Measurements from ENCODE around the gene C1orf198. TPM values are rescaled to one million over a fixed set of nuclear protein-coding genes. Genes with fewer than 3 reads are reported as not detected.

Gene C1orf198
- polyA plus RNA-seq, 2 donors = 7.8 to 10.0 TPM

DNA sequence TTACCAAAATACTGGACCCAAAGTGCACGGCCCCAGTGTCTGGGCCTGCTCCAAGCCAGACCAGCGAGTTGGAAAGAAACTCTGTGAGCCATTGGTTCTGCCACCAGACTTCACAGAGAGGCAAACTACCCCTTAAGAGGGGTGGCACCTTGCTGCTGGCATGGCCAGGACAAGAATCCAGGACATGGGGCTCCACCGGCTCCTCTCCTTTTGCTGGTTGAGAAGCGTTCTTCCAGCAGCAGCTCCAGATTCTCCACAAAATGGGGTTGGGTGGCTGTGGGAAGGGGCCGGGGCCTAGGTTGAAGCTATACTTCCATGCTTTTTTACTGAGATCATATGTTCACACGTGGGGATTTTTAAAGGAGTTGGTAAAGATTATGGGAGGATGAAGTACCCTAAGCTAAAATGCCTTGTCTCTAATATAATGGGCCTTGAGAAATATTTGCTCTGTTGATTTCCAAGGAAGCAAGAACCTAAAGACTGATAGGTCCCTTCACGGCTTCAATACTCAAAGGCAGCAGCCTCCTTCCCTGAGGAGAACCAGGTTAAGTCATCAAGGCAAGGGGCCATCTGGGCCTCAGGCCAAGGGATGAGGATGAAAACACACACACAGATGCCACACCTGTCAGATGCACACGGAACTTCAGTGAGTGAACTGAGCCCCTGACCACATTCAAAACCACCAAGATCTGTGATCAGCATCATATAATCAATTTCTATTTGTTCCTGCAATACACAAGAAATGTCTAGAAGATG is 3.1 kb downstream of the C1orf198 start:
- H3K27ac ChIP-seq (ENCODE audit: low read depth in 2 of 2, low read length in 1 of 2) = peak overlapping the region in 1 of 2 donors; percentile 0
- H3K4me3 ChIP-seq (ENCODE audit: low read depth in 1 of 2, low read length in 2 of 2) = no peak overlapping the region
- 82 to 83% methylated on average over 8 of the region's 8 CpGs for WGBS, 2 donors
- H3K9me3 ChIP-seq (ENCODE audit: control insufficient read depth in 2 of 2, insufficient read depth in 1 of 2, low read depth in 1 of 2, low read length in 1 of 2) = no peaks in the 10 kb centered on the region
- no peaks in the 10 kb centered on the region for H3K36me3 ChIP-seq (ENCODE audit: control insufficient read depth in 2 of 2, insufficient read depth in 2 of 2, low read length in 1 of 2)
- peaks cover 4 to 7% of the 10 kb centered on the region in 2 donors for H3K4me1 ChIP-seq (ENCODE audit: control insufficient read depth in 2 of 2, insufficient read depth in 2 of 2, low read length in 1 of 2)
- H3K27me3 ChIP-seq (ENCODE audit: control insufficient read depth in 1 of 2, insufficient read depth in 2 of 2, low read length in 2 of 2) = no peaks in the 10 kb centered on the region

- no peak overlapping the region for H3K4me3 ChIP-seq (ENCODE audit: low read depth in 1 of 2, low read length in 2 of 2)
- no peak overlapping the region for H3K27ac ChIP-seq (ENCODE audit: low read depth in 2 of 2, low read length in 1 of 2)
Measured at GRCh38 chr1:230864441-230864840, 3.9 kb downstream of the C1orf198 start.

DNA sequence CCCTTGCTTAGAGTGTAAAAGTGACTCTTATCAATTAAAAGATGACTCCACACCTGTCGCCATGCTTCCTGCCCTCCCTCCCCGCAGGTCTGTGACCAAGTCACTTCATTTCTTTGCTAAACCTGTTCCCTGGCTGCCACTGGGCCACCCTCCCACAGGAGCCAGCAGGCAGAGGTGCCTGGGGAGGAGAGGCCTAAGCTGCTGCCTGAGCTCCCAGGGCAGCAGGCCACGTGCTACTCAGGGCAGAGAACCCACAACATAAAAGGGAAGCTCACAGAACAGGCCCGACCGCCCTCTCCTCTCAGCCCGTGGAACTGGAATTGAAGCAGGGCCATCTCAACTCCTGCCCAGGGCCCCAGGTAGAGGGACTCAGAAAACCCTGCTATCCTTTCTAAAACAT is 4.9 kb downstream of the C1orf198 start:
- Histone ChIP-seq H3K36me3 (ENCODE audit: control insufficient read depth in 2 of 2, insufficient read depth in 2 of 2, low read length in 1 of 2) (no peaks in the 10 kb centered on the region), H3K4me1 (ENCODE audit: control insufficient read depth in 2 of 2, insufficient read depth in 2 of 2, low read length in 1 of 2) (peaks cover 4 to 5% of the 10 kb centered on the region in 2 donors), H3K4me3 (ENCODE audit: low read depth in 1 of 2, low read length in 2 of 2) (no peak overlapping the region), H3K9me3 (ENCODE audit: control insufficient read depth in 2 of 2, insufficient read depth in 1 of 2, low read depth in 1 of 2, low read length in 1 of 2) (no peaks in the 10 kb centered on the region), H3K27ac (ENCODE audit: low read depth in 2 of 2, low read length in 1 of 2) (peak overlapping the region in 1 of 2 donors; percentile 11), H3K27me3 (ENCODE audit: control insufficient read depth in 1 of 2, insufficient read depth in 2 of 2, low read length in 2 of 2) (no peaks in the 10 kb centered on the region)
- 33 to 39% methylated on average over 6 of the region's 6 CpGs for WGBS, 2 donors

More at GRCh38 chr1:230864441-230864840, 3.9 kb downstream of the C1orf198 start:
- Histone ChIP-seq H3K27me3 (ENCODE audit: control insufficient read depth in 1 of 2, insufficient read depth in 2 of 2, low read length in 2 of 2) (no peaks in the 10 kb centered on the region), H3K4me1 (ENCODE audit: control insufficient read depth in 2 of 2, insufficient read depth in 2 of 2, low read length in 1 of 2) (peaks cover 4 to 7% of the 10 kb centered on the region in 2 donors), H3K36me3 (ENCODE audit: control insufficient read depth in 2 of 2, insufficient read depth in 2 of 2, low read length in 1 of 2) (no peaks in the 10 kb centered on the region), H3K9me3 (ENCODE audit: control insufficient read depth in 2 of 2, insufficient read depth in 1 of 2, low read depth in 1 of 2, low read length in 1 of 2) (no peaks in the 10 kb centered on the region)
- 76 to 77% methylated on average over 9 of the region's 9 CpGs for WGBS, 2 donors

DNA sequence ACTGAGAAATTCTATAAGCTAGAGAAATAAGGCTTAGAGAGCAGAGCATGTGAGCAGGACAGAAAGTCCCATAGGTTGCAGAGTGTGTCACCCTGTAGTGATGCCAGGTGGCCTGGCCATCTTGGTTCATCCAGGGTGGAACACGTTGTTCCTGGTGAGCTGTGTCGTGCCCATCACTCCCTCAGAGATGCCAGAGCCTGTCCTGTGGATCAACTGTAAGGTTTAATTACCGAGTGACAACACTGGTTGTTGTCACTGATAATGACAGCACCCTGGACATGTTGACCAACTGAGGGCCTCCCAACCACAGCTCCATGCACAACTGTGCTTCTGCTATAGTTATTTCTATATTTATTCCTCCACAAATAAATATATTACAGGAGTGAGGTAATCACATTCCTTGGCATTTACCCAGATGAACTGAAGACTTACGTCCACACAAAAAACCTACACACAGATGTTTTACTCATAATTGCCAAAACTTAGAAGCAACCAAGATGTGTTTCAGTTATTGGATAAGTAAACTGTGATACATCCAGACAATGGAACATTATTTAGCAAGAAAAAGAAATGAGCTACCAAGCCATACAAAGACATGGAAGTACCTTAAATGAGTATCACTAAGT is 6.2 kb downstream of the C1orf198 start:
- no peaks in the 10 kb centered on the region for H3K36me3 ChIP-seq (ENCODE audit: control insufficient read depth in 2 of 2, insufficient read depth in 2 of 2, low read length in 1 of 2)
- H3K9me3 ChIP-seq (ENCODE audit: control insufficient read depth in 2 of 2, insufficient read depth in 1 of 2, low read depth in 1 of 2, low read length in 1 of 2) = no peaks in the 10 kb centered on the region
- H3K4me1 ChIP-seq (ENCODE audit: control insufficient read depth in 2 of 2, insufficient read depth in 2 of 2, low read length in 1 of 2) = peaks cover 4 to 7% of the 10 kb centered on the region in 2 donors
- no peaks in the 10 kb centered on the region for H3K27me3 ChIP-seq (ENCODE audit: control insufficient read depth in 1 of 2, insufficient read depth in 2 of 2, low read length in 2 of 2)
- no peak overlapping the region for H3K27ac ChIP-seq (ENCODE audit: low read depth in 2 of 2, low read length in 1 of 2)
- WGBS, 2 donors = 79 to 90% methylated on average over 4 of the region's 4 CpGs
- H3K4me3 ChIP-seq (ENCODE audit: low read depth in 1 of 2, low read length in 2 of 2) = no peak overlapping the region

DNA sequence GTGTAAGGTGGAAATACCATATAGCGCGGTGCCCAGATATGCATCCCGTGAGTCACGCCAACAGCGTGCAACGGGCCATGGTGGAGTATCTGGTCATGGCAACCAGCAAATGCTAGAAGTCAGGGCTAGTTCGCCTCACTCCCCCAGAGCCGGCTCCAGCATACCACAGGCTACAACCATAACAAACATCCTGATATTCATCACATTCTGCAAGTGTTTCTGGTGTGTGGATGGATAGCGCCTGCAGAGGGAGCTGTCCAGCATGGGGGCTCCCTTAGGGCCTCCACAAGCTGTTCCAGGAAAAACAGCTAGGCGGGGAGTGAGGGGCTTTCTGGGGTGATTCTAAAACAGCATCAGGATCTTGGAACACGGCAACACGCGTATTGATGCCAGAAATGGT is 6.8 kb downstream of the C1orf198 start:
- Histone ChIP-seq H3K27me3 (ENCODE audit: control insufficient read depth in 1 of 2, insufficient read depth in 2 of 2, low read length in 2 of 2) (no peaks in the 10 kb centered on the region), H3K9me3 (ENCODE audit: control insufficient read depth in 2 of 2, insufficient read depth in 1 of 2, low read depth in 1 of 2, low read length in 1 of 2) (no peaks in the 10 kb centered on the region), H3K4me3 (ENCODE audit: low read depth in 1 of 2, low read length in 2 of 2) (no peak overlapping the region), H3K27ac (ENCODE audit: low read depth in 2 of 2, low read length in 1 of 2) (no peak overlapping the region), H3K4me1 (ENCODE audit: control insufficient read depth in 2 of 2, insufficient read depth in 2 of 2, low read length in 1 of 2) (peaks cover 4 to 10% of the 10 kb centered on the region in 2 donors), H3K36me3 (ENCODE audit: control insufficient read depth in 2 of 2, insufficient read depth in 2 of 2, low read length in 1 of 2) (no peaks in the 10 kb centered on the region)
- 92 to 96% methylated on average over 13 of the region's 13 CpGs for WGBS, 2 donors

GRCh38 chr1:230860617-230861384 is 7.5 kb downstream of the C1orf198 start:
- Histone ChIP-seq H3K27ac (ENCODE audit: low read depth in 2 of 2, low read length in 1 of 2) (no peak overlapping the region), H3K9me3 (ENCODE audit: control insufficient read depth in 2 of 2, insufficient read depth in 1 of 2, low read depth in 1 of 2, low read length in 1 of 2) (no peaks in the 10 kb centered on the region), H3K4me1 (ENCODE audit: control insufficient read depth in 2 of 2, insufficient read depth in 2 of 2, low read length in 1 of 2) (peaks cover 4 to 11% of the 10 kb centered on the region in 2 donors), H3K27me3 (ENCODE audit: control insufficient read depth in 1 of 2, insufficient read depth in 2 of 2, low read length in 2 of 2) (no peaks in the 10 kb centered on the region), H3K4me3 (ENCODE audit: low read depth in 1 of 2, low read length in 2 of 2) (no peak overlapping the region), H3K36me3 (ENCODE audit: control insufficient read depth in 2 of 2, insufficient read depth in 2 of 2, low read length in 1 of 2) (no peaks in the 10 kb centered on the region)
- WGBS, 2 donors = 88 to 91% methylated on average over 9 of the region's 9 CpGs

DNA sequence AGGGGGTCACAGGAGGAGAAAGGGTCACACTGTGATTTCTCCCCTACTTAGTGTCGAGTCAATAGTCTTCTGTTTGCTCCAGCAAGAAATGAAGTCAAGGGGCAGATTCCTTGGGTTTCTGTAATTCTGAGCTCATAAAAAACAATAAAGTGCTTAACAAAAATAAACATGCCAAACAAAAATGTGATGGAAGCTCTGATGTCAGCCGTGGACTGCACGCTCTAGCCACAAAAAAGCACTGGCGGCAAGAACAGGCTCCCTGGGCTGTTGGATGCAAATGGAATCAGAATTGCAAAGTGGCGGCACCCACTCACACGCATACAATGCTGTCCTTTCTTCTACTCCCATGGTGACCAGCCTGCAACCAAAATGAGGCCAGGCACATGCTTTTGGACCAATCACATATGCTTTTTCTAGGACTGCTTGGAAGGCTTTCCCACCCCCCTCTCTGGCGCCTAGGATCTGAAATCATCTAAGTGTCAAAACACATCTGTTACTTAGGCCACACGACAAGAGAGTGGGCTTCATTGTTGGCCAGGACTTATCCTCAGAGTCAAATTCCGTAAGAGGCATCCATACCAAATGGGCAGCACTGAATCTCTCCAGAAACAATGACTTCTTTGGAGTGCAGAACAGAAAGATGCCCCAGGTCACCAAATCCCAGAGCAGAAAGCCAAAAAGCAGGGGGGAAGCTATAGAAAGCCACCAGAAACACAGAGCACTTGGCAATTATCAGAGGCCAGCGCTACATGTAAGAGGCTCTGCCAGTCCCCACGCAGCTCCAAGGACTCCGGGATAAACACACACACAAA is 9.2 kb downstream of the C1orf198 start:
- Histone ChIP-seq H3K27ac (ENCODE audit: low read depth in 2 of 2, low read length in 1 of 2) (no peak overlapping the region), H3K9me3 (ENCODE audit: control insufficient read depth in 2 of 2, insufficient read depth in 1 of 2, low read depth in 1 of 2, low read length in 1 of 2) (no peaks in the 10 kb centered on the region), H3K4me3 (ENCODE audit: low read depth in 1 of 2, low read length in 2 of 2) (no peak overlapping the region), H3K27me3 (ENCODE audit: control insufficient read depth in 1 of 2, insufficient read depth in 2 of 2, low read length in 2 of 2) (no peaks in the 10 kb centered on the region), H3K36me3 (ENCODE audit: control insufficient read depth in 2 of 2, insufficient read depth in 2 of 2, low read length in 1 of 2) (no peaks in the 10 kb centered on the region), H3K4me1 (ENCODE audit: control insufficient read depth in 2 of 2, insufficient read depth in 2 of 2, low read length in 1 of 2) (peaks cover 4 to 10% of the 10 kb centered on the region in 2 donors)
- WGBS, 2 donors = 69 to 78% methylated on average over 12 of the region's 12 CpGs

DNA sequence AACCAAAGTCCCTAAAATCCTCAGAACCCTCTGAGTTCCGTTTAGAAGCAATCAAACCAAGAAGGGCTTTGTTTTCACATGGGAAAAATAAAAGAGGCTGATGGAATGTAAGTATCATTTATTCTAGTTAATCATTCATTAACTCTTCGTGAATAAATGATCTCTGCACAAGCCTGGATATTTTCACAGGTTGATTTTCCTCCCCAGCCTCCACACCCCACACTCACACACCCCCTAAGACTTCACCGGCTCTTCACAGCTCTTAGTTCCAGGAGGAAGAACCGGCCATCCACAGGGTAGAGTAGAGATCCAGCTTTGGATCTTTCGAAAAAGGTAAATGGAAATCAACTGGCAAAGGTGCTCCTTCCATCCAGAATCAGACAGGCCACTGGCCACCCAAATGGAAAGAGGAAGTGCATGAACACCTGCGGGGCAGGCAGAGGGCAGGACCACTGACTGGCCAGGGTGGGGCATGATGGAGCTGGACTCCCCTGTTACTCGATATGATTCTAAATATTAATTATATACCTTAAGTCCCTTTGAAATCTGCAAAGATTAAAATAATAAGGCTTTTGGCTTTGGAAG is 10.0 kb downstream of the C1orf198 start:
- Histone ChIP-seq H3K4me3 (ENCODE audit: low read depth in 1 of 2, low read length in 2 of 2) (no peak overlapping the region), H3K36me3 (ENCODE audit: control insufficient read depth in 2 of 2, insufficient read depth in 2 of 2, low read length in 1 of 2) (no peaks in the 10 kb centered on the region), H3K9me3 (ENCODE audit: control insufficient read depth in 2 of 2, insufficient read depth in 1 of 2, low read depth in 1 of 2, low read length in 1 of 2) (no peaks in the 10 kb centered on the region), H3K27ac (ENCODE audit: low read depth in 2 of 2, low read length in 1 of 2) (no peak overlapping the region), H3K27me3 (ENCODE audit: control insufficient read depth in 1 of 2, insufficient read depth in 2 of 2, low read length in 2 of 2) (no peaks in the 10 kb centered on the region), H3K4me1 (ENCODE audit: control insufficient read depth in 2 of 2, insufficient read depth in 2 of 2, low read length in 1 of 2) (peaks cover 4 to 8% of the 10 kb centered on the region in 2 donors)
- WGBS, 2 donors = 79 to 86% methylated on average over 7 of the region's 7 CpGs

GRCh38 chr1:230857822-230858221 is 10.5 kb downstream of the C1orf198 start:
- H3K9me3 ChIP-seq (ENCODE audit: control insufficient read depth in 2 of 2, insufficient read depth in 1 of 2, low read depth in 1 of 2, low read length in 1 of 2) = no peaks in the 10 kb centered on the region
- peaks cover 0 to 2% of the 10 kb centered on the region in 2 donors for H3K36me3 ChIP-seq (ENCODE audit: control insufficient read depth in 2 of 2, insufficient read depth in 2 of 2, low read length in 1 of 2)
- H3K4me3 ChIP-seq (ENCODE audit: low read depth in 1 of 2, low read length in 2 of 2) = no peak overlapping the region
- H3K27ac ChIP-seq (ENCODE audit: low read depth in 2 of 2, low read length in 1 of 2) = no peak overlapping the region
- no peaks in the 10 kb centered on the region for H3K27me3 ChIP-seq (ENCODE audit: control insufficient read depth in 1 of 2, insufficient read depth in 2 of 2, low read length in 2 of 2)
- H3K4me1 ChIP-seq (ENCODE audit: control insufficient read depth in 2 of 2, insufficient read depth in 2 of 2, low read length in 1 of 2) = peaks cover 4 to 8% of the 10 kb centered on the region in 2 donors
- 79% methylated on average over 1 of the region's 1 CpG for WGBS, 2 donors

Data from esophagus (tissue), 2 donors.